Measurements from ENCODE around the gene DDX41. TPM values are rescaled to one million over a fixed set of nuclear protein-coding genes. Genes with fewer than 3 reads are reported as not detected.

The DDX41 gene
- total RNA-seq, 2 experiments from 2014 or later, result 169 to 224 TPM

DNA sequence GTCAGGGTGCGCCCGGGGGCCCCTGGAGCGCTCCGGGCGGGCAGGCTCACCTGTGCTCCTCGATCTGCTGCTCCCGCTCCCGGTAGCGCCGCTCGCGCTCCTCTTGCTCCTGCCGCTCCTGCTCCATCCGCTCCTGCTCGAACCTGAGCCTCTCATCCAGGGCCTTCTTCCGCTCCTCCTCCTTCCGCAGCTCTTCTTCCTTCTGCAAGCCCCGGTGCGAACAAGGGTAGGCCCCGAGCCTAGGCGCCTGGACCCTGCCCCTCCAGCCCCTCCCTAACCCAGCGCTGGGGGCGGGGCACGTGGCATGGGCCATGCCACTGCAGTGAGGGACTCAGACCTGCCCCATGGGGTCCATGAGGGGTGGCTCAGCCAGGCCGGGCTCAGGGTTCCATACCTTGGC, 49.9 kb downstream of the DDX41 start:
- no peaks in the 10 kb centered on the region for H3K36me3 ChIP-seq (ENCODE audit: insufficient read depth, low read length)
- H4K20me1 ChIP-seq (ENCODE audit: insufficient read depth, low read length), result no peaks in the 10 kb centered on the region
- H3K4me1 ChIP-seq (ENCODE audit: insufficient read depth, low read length, poor library complexity, severe bottlenecking), result no peaks in the 10 kb centered on the region
- ChIA-PET POLR2A (no interaction called here), CTCF (ENCODE audit: unreplicated experiment) (no interaction called here)
- H3K4me3 ChIP-seq (ENCODE audit: low read depth, low read length, poor library complexity, severe bottlenecking), result no peak overlapping the region
- no peaks in the 10 kb centered on the region for H3K9me3 ChIP-seq (ENCODE audit: low read length)
- TF ChIP-seq, protein P1, sequence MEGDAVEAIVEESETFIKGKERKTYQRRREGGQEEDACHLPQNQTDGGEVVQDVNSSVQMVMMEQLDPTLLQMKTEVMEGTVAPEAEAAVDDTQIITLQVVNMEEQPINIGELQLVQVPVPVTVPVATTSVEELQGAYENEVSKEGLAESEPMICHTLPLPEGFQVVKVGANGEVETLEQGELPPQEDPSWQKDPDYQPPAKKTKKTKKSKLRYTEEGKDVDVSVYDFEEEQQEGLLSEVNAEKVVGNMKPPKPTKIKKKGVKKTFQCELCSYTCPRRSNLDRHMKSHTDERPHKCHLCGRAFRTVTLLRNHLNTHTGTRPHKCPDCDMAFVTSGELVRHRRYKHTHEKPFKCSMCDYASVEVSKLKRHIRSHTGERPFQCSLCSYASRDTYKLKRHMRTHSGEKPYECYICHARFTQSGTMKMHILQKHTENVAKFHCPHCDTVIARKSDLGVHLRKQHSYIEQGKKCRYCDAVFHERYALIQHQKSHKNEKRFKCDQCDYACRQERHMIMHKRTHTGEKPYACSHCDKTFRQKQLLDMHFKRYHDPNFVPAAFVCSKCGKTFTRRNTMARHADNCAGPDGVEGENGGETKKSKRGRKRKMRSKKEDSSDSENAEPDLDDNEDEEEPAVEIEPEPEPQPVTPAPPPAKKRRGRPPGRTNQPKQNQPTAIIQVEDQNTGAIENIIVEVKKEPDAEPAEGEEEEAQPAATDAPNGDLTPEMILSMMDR (conservative IDR thresholded peaks at IDR 0.05; ENCODE audit: low read length), result no peak
- no peak for TF ChIP-seq EZH2phosphoT487 (IDR thresholded peaks at IDR 0.05; ENCODE audit: borderline replicate concordance, low read depth, low read length)
- intact Hi-C loops (cut with micrococcal nuclease; ENCODE audit: unreplicated experiment), result no loop called here
- no TSS peak for BruUV-seq (replicated peaks)
- no peak overlapping the region for H2AFZ ChIP-seq (ENCODE audit: low read length)
- no peak overlapping the region for H3K27ac ChIP-seq (ENCODE audit: low read depth, low read length, poor library complexity, severe bottlenecking)
- H3K9me2 ChIP-seq (ENCODE audit: insufficient read depth, low read length), result no peaks in the 10 kb centered on the region
- DNase-seq (ENCODE audit: low spot score), result no peak
- H3K4me2 ChIP-seq (ENCODE audit: low read length), result no peak overlapping the region
- no peaks in the 10 kb centered on the region for H3K79me2 ChIP-seq (ENCODE audit: insufficient read depth, low read depth, low read length)

GRCh38 chr5:177465044-177465443, 51.7 kb downstream of the DDX41 start:
- Histone ChIP-seq H3K79me2 (ENCODE audit: insufficient read depth, low read depth, low read length) (no peaks in the 10 kb centered on the region), H3K27ac (ENCODE audit: low read depth, low read length, poor library complexity, severe bottlenecking) (no peak overlapping the region), H3K9me2 (ENCODE audit: insufficient read depth, low read length) (no peaks in the 10 kb centered on the region), H3K36me3 (ENCODE audit: insufficient read depth, low read length) (no peaks in the 10 kb centered on the region), H3K4me2 (ENCODE audit: low read length) (no peak overlapping the region), H3K9me3 (ENCODE audit: low read length) (no peaks in the 10 kb centered on the region), H3K4me1 (ENCODE audit: insufficient read depth, low read length, poor library complexity, severe bottlenecking) (no peaks in the 10 kb centered on the region), H3K4me3 (ENCODE audit: low read depth, low read length, poor library complexity, severe bottlenecking) (no peak overlapping the region), H4K20me1 (ENCODE audit: insufficient read depth, low read length) (no peaks in the 10 kb centered on the region), H2AFZ (ENCODE audit: low read length) (no peak overlapping the region)
- intact Hi-C loops (cut with micrococcal nuclease; ENCODE audit: unreplicated experiment), result no loop called here
- DNase-seq (ENCODE audit: low spot score), result no peak
- TF ChIP-seq, protein P1 (conservative IDR thresholded peaks at IDR 0.05; ENCODE audit: low read length), result no peak
- TF ChIP-seq EZH2phosphoT487 (IDR thresholded peaks at IDR 0.05; ENCODE audit: borderline replicate concordance, low read depth, low read length), result no peak
- POLR2A ChIA-PET, result no interaction called here
- no TSS peak for BruUV-seq (replicated peaks)
- CTCF ChIA-PET (ENCODE audit: unreplicated experiment), result no interaction called here

- ChIA-PET CTCF (ENCODE audit: unreplicated experiment) (no interaction called here), POLR2A (no interaction called here)
- Histone ChIP-seq H2AFZ (ENCODE audit: low read length) (no peak overlapping the region), H3K9me2 (ENCODE audit: insufficient read depth, low read length) (no peaks in the 10 kb centered on the region), H3K9me3 (ENCODE audit: low read length) (no peaks in the 10 kb centered on the region), H3K36me3 (ENCODE audit: insufficient read depth, low read length) (no peaks in the 10 kb centered on the region), H3K27ac (ENCODE audit: low read depth, low read length, poor library complexity, severe bottlenecking) (no peak overlapping the region), H3K4me3 (ENCODE audit: low read depth, low read length, poor library complexity, severe bottlenecking) (no peak overlapping the region), H3K79me2 (ENCODE audit: insufficient read depth, low read depth, low read length) (no peaks in the 10 kb centered on the region), H3K4me2 (ENCODE audit: low read length) (no peak overlapping the region), H3K4me1 (ENCODE audit: insufficient read depth, low read length, poor library complexity, severe bottlenecking) (peaks cover 3% of the 10 kb centered on the region), H4K20me1 (ENCODE audit: insufficient read depth, low read length) (no peaks in the 10 kb centered on the region)
- intact Hi-C loops (cut with micrococcal nuclease; ENCODE audit: unreplicated experiment), result no loop called here
- no TSS peak for BruUV-seq (replicated peaks)
- TF ChIP-seq, protein P1 (conservative IDR thresholded peaks at IDR 0.05; ENCODE audit: low read length), result no peak
- no peak for TF ChIP-seq EZH2phosphoT487 (IDR thresholded peaks at IDR 0.05; ENCODE audit: borderline replicate concordance, low read depth, low read length)
- no peak for DNase-seq (ENCODE audit: low spot score)
Measured at GRCh38 chr5:177462021-177462670, 54.6 kb downstream of the DDX41 start.
